NCI-H446 (cell line): ENCODE results near the gene VWA5B1.

ENCODE experiments used
- DNase-seq, 2 experiments: peaks; one replicate each; lab custom pipeline; 2025; lab: John Stamatoyannopoulos, UW

VWA5B1 gene

DNA sequence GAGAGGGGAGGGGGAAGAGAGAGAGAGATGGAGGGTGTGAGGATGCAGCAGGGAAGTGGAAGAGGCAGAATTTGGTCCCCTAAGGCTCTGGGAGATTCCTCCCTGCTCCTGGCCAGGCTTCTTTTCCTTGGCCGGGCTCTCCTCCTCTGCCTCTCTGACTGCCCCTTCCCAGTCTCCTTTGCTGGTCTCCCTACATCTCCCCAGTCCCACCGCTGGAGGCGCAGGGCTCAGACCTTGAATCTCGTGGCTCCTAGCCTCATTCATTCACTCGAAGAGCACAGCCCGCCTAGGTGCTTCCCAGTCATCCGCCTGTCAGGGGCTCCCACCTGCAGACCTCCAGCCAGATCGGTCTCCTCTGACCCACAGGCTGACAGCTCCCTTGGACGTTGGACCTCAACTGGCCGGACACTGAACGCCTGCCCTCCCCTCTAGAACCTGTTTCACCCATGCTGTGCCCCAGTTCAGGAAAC, 76.5 kb downstream of the VWA5B1 start:
- DNase-seq: no peak

DNA sequence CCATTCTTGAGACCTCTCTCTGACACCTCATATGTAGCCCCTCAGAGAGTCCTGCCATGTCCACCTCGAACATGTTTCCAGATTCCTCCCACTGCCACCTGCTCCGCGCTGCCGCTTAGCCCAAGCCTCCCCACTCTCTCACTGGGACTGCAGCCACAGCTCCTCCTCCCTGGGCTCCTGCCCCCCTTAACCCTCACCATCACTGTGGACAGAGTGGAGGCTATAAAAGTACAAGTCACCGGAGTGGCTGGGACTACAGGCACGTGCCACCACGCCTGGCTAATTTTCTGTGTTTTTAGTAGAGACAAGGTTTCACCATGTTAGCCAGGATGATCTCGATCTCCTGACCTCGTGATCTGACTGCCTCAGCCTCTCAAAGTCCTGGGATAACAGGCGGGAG, 77.0 kb downstream of the VWA5B1 start:
- DNase-seq: no peak

DNA sequence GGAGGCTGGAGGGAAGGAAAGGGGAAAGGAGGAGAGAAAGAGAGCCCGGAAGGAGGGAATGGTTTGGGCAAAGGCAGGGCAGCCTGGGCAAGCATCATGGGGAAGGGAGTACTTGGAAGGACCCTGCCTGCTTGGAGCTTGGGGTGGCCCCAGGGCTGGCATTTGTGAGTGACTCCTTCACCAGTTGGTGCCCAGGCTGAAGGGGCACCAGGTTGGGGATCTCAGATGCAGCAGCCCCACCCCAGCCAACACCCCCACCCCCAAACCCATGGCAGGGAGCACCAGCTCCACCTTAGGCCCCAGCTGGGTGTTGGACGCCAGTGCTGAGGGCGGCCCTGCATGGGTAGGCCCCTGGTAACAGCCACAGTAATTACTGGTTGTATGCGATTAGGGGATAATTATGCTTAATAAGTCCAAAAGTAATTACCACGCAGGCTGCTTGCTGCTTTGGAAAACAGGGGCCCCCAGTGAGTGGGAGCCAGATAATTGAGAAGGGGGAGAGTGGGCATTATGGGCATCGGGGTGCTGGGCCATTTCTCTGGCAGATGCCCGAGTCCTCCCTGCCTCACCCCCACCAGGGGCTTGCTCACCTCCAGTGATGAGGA, 78.3 kb downstream of the VWA5B1 start:
- DNase-seq: no peak

DNA sequence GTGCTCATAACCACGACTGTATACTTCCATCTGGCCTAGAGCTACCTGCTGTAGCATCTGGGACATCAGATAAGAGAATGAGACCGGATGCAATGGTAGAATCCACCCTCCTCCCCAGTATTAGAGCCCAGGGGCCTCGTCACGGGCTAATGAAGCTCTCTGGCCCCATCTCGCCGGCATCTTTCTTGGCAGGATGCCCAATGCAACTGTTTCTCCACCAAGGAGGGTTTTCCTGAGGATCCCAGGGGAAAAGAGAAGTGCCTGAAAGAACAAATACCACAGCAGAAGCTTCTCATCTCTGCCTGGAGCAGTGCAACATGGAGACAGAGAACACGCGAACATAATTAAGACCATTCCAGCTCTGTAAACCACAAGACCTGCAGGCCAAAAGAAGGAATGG, 80.0 kb downstream of the VWA5B1 start:
- DNase-seq: no peak

DNA sequence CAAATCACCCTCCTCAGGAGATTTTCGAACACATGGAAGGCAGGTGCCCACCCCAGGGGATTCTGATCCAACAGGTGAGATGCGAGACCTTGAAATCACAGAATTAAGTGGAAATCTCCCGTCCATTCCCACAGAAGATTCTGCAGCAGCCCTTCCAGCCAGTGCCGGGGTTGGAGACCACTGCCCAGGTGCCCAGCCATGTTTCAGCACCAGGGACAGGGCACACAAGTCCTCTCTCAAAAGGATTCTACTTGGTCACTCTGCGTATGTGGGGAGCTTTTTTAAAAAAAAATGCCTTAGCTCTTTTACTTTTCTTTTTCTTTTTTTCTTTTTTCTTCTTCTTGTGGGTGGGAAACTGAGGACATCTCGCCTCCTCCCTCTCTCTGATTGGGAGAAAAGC, 80.7 kb downstream of the VWA5B1 start:
- no peak for DNase-seq

DNA sequence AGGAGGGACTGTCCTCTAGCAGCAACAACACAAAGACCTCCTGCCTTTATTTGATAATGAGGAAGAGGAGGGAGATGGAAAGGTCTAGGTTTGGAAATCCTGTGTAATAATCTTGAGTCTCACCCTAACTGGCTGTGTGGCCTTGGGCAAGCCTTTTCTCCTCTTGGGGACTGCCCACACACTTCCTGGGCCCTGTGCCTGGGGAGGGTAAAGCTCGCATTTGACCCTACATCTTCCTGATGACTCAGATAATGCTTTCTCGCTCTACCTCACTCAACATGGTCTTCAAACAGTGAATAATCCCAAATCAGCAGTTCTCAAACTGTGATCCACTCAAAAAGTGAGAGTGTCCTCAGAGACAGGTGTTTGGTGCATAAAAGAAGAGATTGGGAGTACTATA, 81.2 kb downstream of the VWA5B1 start:
- no peak for DNase-seq

DNA sequence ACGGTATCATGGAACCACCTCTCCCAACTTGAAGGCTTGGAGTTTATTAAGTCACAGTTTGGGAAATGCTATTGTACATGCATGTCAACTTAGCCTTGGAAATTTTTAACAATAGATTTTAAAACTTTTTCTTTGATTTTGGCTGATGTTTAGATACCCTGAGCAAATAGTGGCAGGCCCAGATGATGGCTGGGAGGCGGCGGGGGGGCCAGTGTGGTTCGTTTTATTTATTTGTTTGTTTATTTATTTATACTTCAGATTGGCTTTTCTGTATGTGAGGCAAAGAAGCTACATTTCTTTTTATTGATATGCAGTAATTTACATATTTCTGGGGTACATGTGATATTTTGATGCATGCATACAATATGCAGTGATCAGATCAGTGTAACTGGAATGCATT, 82.0 kb downstream of the VWA5B1 start:
- DNase-seq: no peak

DNA sequence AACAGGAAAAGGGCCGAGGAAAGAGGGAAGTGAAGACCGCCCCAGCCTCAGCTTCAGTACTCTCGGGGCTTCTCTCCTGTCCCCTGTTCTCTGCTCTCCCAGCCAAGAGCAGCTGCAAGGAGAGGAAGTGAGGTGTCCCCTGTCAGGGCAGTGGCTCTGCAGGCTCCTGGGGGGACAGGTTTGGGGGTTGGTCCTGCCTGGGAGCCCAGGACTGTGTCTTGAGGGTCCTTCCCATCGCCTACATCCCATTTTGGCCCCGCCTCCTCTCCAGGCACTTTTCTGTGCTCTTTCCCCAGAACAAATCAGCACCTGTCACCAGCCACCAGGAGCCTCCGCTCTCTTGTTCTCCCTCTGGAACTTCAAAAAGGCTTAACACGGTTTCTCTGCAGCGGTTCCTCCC, 82.6 kb downstream of the VWA5B1 start:
- no peak for DNase-seq

DNA sequence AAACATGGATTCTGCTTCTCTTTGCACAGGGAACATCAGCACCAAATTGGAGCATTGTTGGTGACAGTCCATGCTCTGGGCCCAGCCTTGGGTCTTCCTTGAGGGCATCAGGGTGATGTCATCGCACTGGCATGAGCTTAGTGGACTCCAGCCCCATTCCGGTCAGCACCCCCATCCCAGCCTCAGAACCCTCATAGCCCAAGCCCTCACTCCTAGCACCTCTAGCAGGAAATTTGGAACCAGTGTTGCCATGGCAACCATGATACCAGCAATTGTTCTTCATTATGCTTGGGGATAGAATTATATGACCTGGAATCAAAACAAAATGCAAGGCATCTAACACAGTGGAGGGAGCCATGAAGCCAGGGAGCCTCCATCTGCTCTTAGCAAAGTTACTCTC, 83.1 kb downstream of the VWA5B1 start:
- no peak for DNase-seq

DNA sequence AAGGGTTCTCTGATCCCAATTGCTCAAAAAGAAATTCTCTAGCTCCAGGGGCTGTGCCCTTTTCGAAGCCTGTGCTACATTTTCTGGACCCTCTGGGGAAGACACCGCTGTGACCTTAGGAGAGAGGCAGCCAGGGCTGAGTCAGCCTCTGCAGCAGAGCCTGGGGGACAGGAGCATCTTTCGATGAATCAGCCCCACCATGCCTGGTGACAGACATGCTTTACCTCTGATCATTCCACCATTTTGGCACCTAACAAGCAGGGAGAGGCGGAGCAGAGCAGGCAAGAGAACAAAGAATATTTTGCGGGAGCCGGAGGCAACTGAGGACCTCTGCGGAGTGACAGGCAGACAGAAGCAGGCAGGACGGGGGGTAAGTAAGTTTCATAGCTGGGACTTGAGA, 84.9 kb downstream of the VWA5B1 start:
- no peak for DNase-seq

DNA sequence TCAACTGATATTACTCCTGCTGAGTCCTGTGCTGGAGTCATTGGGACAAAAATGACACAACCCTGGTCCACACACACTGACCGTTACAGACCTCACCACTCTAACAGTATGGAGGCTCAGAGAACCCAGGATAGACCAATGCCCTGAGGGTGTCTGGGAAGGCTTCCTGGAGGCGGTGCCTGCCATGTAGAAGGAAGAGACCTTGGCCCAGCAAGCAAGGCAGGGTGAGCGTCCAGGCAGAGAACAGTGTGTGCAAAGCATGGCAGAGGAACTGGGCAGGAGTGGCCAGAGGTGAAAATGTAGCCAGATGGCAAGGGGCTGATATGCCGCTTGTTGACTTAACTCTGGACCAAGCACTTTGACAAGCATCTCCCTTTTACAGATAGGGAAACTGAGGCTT, 85.5 kb downstream of the VWA5B1 start:
- DNase-seq: no peak

DNA sequence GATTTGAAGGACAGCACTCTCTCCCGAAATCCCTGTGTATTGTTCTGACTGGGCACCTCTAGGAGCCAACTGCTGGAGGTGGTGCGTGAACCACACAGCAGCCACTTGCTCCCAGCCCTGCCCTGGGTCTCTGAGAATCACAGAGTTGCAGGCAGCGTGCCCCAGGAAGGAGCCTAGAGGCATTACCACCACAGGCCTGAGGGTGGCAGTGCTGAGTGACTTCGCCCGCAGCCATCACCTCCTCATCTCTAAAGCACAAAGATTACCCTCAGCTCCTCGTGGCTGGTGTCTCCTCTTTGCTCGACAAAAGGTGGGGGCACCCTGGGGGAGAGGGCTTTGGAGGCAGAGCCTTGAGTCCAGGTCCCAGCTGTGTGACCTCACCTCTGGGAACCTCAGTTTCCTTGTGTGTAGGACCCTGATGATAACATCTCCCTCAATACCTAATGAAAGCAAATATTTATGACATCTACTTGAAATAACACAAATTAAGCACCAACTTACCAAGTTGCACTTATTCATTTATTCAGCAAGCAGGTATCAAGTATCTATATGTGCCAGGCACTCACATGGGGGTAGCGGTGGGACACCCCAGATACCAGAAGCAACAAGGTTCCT, 86.3 kb downstream of the VWA5B1 start:
- peak in 1 of 2 experiments; percentile 46 for DNase-seq

DNA sequence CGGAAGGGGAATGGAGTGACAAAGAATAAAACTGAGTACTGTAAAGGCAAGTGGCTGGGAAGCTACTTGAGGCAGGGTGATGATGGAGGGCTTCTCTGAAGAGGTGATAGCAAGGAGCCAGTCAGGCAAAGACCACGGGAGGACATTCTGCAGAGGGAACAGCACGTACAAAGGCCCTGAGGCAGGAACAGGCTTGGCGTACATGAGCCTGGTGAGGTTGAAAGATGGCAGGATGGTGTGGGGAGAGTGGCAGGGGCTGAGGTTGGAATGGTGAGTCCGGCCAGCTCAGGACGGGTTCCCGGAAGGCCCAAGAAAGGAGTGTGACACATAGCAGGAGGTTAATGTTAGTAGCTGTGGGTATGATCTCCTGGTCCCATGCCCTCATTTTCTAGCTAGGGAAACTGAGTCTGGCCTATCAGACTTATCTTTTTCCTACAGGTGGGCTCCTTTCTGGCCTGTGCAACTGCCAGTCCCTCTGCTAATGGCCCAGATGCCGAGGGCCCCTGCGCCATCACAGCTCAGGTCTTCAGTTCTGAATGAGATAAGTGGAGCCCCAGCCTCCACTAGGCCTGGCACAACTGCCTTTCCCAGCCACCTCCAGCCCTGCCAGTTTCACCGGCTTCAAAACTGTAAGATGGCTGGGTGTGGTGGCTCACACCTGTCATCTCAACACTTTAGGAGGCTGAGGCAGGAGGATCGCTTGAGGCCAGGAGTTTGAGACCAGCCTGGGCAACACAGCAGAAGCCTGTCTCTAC, 87.0 kb downstream of the VWA5B1 start:
- no peak for DNase-seq

DNA sequence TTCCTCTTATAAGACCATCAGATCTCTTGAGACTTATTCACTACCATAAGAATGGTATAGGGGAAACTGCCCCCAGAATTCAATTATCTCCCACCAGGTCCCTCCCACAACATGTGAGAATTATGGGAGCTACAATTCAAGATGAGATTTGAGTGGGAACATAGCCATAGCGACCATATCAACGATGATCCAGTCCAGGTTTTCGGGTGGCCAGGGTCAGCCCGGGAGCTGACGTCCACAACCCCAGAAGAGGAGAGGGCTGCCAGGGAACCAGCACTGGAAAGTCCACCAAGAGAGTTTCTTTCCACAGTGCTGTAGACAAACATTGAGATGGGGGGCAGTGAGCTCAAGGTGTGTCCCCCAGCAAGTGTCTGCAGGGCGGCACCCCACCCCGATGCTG, 88.4 kb downstream of the VWA5B1 start:
- DNase-seq: no peak

DNA sequence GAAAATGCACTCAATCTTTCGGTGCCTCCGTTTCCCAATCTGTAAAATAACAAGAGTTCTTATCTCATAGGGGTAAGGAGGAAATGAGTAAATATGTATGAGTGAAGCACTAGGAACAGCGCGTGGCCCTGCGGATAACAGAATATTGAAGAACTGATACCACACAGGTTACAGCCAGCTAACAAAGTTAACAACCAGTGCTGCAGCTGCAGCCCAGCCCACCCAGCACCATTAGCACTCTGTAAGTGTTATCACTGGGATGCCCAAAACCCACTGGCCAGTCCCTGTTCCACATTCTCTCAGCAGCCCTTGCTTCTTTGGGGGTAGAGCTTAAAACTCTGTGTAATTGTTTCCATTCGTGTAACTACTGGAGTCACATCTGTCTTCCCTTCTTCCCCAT, 89.5 kb downstream of the VWA5B1 start:
- DNase-seq: no peak

DNA sequence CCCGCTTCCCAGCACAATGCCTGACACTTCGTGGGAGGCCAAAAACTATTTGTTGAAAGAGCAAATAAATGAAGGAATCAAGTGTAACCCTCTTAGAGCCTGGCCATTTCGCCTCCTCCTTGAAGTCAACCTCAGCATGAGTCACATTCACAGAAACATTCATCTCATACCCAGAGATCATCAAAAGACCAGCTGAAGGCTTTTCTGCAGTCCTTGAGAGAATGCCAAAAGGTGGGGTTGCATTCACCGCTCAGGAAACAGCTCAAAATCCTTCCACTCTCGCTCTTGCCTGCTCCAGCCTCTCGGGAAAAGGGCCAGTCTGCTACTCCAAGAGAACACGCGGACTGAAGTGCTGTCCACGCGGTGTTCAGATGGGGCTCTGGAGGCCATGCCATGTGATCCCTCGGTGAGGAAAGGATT, 90.0 kb downstream of the VWA5B1 start:
- DNase-seq: no peak

DNA sequence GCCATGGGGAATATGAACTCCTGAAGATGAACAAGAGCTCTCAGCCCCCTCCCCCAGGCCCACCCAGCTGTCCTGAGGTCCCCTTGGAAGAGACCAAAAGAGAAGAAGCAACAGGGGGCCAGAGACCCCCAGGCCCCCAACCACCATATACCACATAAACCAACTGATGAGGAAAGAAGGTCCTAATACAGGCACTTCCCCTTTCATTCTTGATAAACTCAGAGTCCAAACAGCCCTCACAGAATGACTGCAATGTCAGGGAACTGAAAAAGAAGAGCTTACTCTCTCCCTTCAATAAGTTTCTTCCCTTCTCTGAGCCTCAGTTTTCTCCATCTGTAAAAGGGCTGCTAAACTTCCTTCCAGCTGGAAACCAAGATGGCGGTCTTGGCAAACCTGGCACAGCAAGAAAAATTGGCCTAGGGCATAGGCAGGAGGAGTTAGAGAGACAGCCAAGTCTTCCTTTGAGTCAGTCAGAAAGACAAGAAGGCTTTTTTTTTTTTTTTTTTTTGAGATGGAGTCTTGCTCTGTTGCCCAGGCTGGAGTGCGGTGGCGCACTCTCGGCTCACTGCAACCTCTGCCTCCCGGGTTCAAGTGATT, 90.5 kb downstream of the VWA5B1 start:
- DNase-seq: no peak

DNA sequence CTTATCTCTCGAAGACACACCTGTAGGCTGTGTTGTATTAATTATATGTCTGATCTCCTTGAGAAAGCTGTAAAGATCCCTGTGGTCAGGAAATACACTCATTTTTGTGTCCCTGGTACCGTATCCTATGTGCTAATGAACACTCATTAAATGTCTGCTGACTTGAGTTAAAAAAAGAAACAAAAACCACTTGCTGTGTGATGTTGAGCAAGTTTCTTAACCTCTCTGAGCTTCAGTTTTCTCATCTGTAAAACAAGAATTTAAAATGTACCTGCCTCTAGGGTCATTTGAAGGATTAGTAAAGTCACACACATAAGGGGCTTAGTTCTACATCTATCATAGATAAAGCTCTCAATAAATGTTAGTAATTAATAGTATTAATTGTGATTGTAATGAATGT, 91.3 kb downstream of the VWA5B1 start:
- DNase-seq: no peak

DNA sequence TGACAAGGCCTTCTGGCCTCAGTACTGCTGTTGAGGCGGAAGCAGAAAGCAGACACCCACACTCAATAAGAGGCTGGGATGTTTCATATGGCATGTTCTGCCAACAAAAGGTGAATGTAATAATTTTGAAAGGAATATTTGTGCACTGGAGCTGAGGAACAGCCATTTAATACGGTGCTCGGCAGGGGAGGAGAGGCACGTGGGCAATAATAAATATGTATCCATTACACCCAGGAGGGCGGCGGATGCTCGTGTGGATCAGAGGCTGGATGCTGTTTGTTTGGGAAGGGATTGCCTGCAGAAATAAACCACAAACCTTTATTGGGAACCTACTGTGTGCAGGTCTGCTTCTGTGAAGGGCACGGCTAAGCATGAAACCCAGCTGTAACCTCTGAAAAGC, 92.0 kb downstream of the VWA5B1 start:
- no peak for DNase-seq

DNA sequence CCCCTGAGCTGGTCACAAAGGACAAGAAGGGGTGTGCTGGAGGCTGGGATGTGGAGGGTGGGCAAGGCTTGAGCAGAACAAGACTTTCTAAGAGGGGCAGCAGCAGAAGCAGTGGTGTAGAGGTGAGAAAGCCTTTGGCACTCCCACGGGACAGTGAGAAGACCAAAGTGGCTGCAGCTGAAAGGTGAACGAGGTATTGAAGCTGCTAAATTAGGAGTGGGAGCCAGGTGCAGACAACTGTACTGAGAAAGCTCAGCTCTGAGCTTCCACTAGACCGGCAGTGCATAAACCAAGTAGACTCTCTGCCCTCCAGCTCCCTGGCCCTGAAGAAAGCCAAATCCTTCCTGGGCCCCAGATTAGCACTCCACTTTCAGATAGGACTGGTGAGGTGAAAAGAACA, 93.0 kb downstream of the VWA5B1 start:
- no peak for DNase-seq

DNA sequence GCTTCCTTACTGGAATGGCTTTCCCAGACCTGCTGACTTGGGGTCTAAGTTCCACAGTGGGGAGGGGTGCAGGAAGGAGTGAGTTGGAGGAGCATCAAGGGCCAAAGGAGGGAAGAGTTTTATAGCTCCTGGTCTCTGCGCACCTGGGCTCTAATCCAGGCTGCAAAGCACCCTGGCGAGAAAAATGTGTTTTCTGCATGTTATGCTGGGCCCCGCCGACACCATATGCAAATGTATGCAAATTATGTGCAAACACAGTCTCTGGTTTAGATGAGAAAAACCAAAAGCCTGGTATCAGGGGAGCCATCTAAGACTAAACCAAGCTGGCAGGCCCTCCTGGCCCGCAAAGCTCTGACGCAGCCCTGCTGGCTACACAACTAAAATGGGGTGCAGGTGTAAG, 95.0 kb downstream of the VWA5B1 start:
- no peak for DNase-seq

DNA sequence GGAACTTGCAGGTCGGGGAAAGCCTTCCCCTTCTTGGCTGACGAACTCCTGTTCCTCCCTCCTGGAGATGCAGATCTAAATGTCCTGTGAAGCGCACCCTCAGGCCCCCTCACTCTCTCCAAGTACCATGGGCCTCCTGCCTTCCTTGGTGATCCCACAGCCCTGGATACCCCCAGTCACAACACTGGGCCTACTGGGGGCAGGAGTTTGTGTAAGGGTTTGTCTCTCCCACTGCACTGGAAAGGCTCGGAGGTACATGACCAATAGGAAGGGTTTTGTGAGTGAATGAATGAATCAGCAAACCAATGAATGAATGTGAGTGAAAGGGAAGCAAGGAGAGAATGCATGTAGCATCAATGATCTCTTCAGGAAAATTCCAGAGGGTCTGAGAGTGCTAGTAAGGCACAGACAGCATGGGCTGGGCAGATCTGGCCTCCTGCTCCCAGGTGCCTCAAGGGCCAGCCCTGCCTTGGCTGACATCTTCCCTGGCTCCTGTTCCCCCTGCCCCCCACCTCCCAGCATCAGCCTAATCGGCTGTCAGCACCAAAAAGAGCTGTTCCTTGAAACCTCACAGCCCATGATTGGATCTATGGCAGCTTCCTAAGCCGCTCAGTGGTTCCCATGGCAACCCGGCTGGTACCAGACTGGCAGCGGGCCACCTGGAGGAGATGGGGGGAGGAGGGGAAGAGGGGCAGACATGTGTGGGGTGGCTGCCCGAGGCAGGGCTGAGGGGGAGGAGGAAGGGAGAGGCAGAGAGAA, 95.8 kb downstream of the VWA5B1 start:
- no peak for DNase-seq
